ENCODE results near the gene NEURL1B.
"Not testable (repeated sequence)": the region's sequence is repeated elsewhere in the genome, so short reads cannot be mapped to it uniquely, and the experiment has no call there.

NEURL1B gene

DNA sequence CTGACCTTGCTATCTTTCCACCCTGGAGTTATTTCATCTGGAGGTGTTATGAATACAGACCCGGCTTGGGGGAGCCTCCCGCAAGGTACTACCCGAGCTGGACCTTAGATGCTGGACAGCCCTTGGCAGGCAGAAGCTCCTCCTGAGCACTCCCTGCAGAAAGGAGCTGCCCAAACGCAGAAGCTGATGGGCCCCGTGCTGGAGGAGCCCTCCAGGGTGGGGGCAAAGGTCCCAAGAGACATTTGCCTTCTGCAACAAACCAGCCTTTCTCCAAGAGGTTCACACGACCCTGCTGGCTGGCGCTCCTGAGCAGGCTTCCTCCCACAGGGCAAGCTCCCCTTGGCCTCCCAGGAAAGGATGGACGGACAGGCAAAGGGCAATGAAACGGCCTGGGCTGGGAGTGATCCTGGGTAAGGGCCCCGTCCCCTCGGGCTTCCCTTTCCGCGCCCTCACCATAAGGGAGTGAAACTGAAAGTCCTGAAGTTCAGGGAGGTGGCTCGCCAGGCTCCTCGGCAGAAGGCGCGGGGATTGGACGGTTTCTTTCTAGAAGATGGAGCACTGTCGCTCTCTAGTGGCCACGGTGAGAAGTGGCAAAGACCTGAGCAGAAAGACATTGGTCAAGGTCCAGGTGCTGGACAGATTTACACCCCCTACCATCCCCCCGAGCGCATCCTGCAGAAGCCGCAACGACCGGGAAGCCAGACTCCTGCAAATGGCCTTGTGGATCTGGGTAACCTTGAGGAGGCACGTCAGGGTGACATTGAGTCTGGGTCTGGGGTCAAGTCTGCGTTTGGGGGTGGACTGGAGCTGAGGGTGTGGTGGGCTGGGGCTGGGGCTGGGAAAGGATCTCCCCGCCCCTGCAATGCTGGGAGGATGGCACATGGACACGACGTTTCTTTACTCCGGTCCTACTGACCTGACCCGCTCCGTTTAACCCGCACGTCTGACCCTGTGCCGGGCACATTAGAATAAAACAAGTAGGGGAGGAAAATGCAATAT, 56.4 kb downstream of the NEURL1B start:
- DNase-seq: peak; percentile 92 to 96 (median 92)

DNA sequence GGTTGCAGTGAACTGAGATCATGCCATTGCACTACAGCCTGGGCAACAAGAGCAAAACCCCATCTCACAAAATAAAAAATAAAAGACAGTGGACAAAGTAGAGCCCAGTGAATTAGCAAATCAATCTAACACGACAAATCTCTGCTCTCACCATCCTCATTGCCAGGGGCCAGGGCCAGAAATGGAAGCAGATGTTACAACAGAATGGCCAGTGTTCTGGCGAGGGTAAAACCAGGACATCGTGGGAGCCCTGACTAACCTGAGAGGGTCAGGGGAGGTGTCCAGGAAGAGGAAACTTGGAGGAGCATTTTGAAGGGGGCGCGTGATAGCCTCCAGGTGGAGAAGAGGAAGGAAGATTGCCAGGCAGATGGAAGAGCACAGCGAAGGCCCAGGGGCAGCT, 58.4 kb downstream of the NEURL1B start:
- no peak for DNase-seq

DNA sequence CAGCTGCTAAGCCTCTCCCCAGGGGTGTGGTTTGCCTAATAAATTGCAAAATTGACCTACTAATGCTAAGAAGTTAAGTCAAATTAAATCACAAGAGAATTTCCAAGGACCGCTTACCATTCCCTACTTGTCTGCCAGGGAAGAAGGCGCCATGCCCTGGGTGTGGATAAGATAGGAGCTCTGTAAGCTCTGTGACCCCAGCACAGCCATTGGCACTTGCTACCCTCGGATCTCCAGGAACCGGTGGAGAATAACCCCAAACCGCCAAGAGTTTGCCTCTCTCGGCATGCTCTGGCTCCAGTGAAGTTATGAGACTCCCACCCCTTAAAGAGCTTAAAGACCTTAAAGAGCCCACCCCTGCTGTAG, 58.9 kb downstream of the NEURL1B start:
- DNase-seq: no peak

DNA sequence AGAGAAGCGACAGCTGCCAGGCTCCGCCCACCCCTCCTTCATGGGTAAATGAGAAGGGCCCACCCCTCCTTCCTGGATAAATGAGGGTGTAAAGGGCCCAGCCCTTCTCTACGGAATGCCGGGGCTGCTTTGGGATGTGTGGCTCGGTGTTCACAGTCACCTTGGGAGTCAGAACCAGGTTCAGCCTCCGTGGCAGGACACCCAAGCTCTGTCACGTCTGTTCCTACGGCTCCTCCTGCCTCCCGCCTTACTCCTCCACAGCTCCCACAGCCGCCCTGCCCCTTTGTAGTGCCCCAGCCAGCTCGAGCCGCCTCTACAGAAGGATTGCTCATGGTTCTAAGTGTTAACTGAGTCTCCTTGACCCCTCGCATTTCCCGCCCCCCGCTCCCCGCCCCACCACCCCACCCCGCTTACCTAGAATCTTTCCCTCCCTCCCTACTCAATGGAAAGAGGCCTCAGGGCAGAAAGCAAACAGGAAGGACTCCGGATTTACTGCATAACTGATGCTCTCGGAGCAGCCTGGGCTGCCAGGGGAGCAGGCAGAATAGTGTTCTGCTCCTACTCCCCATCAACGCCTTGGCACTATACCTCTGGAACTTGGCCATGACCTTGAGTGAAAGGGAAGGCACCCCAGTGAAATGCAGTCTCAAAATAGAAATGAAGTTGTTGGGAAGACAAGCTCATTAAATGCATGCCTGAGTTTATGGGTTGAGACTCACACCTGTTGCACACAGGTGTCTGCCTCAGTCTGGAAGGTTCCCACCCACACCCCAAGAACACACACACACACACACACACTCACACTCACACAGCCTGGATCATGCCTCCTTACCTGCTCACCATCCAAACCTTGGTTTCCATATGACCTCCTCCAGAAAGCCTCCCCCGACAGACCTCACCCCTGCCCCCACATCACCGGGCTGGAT, 59.6 kb downstream of the NEURL1B start:
- no peak for DNase-seq

DNA sequence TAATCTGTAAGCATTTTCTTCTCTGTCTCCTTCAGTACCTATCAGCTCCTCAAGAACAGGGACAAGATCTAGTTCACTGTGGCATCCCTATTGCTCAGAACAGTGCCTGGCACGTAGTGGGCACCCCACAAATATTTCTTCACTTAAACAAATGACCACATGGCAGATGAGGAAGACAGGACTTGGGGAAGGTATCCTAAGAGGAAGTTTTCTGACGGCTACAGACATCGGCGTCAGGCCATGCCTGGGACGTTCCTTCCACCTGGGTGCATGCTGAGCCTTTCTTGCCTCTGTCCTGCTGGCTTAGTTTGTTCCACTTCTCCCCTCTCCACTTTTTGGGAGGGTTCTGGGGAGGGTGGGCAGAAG, 60.2 kb downstream of the NEURL1B start:
- peak; percentile 28 to 62 (median 53) for DNase-seq

DNA sequence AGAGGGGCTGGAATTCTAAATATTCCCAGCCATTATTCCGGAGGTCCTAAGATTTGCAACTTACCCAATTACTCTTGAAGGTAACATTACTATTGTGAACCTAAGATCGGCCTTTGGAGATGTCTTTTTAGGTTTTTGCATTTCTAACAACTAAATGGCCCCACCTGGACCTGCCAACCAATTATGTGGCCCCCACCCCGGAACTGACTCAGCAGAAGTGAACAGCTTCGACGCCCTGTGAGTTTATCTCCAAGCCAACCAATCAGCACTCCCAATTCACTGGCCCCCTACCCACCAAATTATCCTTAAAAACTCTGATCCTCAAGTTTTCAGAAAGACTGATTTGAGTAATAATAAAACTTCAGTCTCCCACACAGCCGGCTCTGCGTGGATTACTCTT, 62.9 kb downstream of the NEURL1B start:
- no peak for DNase-seq

DNA sequence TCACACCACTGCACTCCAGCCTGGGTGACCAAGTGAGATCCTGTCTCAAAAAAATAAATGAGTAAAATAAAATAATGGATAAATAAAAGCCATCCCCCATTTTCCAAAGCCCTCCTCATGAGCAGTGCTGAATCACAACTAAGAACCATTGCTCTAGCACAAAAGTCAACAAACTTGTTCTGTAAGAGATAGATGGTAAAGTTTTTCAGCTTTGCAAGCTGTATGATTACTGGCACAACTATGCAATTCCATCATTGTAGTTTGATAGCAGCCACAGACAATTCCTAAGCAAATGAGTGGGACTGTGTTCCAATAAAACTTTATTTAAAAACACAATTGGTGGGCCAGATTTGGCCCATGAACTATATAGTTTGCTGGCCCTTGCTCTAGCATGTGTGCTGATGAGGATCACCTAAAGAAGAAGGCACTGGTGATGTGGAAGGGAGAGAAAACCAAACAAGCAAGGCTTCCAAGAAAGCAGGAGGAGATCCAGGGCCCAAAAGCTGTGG, 64.6 kb downstream of the NEURL1B start:
- no peak for DNase-seq

DNA sequence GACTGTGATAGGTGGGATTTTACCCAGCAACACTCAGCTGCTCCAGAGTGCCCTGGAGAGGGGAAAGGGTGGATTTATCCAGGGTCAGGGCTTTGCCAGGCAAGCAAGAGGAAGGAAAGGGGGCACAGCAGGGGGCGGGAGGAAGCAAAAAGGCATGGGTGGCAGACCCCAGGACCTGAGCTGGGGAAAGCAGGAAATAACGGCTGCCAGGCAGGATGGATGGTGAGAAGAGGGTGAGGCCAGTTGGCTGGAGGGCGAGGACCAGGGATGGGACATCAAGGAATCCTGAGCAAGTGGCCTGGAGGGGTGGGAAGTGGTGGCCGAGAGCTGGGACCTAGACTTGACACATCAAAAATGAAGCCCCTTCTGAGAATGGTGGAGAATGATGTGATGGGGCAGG, 65.7 kb downstream of the NEURL1B start:
- no peak for DNase-seq

DNA sequence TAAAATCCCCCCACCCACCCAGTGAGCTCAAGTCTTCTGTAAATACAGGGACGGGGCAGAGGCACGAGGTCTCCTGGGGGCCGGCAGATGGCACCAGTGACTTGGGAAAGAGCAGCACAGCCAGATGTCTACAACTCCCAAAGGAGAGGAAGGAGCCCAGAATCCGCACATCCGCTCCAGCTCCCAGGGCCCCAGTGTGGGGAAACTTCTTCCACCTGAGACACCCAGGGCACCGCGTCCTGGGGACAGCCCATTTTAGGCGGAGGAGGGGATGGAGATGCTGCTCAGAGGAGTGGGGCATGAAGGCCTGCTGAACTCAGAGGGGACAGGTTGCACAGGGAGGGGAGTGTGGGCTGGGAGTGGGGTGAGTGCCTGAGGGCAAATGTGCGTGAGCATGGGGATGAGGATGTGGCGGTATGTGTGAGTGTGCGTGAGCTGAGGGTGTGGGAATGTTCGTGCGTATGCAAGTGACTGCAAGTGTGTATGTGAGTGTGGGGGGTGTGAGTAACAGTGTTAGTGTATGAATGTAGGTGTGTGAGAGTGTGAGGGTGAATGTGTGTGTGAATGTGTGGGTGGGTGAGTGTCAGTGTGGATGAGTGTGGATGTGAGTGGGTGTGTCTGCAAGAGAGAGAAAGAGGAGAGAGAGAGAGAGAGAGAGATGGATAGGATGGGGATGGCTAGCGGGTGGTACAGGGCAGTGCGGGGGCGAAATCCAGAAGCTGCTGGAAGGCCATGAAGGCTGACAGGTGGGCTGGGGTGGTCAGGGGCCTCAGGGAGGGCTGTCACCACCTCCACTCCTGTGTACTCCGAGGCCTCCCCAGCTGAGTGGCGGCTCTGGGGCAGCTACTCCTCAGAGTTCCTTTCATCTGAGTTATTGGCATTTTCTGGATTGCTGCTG, 66.5 kb downstream of the NEURL1B start:
- DNase-seq: peak; percentile 44 to 66 (median 53)

DNA sequence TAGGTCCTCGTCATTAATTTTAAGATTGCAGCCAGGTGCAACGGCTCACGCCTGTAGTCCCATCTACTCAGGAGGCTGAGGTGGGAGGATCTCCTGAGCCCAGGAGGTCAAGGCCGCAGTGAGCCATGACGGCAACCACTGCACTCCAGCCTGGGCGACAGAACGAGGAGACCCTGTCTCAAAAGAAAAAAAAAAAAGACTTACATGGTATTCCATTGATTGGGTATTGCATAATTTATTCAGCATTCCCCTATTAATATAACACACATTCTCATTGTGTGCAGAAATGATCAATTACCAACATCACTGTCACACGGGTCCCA, 67.1 kb downstream of the NEURL1B start:
- DNase-seq: no peak

DNA sequence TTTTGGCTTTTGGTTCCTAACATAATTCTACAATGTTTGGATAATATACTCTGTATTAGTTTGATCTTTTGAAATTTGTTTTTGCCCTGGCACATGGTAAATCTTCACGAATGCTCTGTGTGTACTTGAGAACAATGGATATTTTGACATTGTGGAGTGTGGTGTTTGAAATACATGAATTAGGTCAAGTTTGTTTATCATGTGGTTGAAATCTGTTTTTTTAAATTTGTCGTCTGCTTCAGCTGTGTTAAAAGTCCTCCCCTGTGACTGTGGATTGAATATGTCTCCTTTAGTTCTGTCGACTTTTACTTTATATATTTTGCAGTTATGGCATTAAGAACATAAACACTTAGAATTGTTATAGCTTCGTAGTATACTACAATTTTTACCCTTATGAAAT, 69.6 kb downstream of the NEURL1B start:
- DNase-seq: no peak

DNA sequence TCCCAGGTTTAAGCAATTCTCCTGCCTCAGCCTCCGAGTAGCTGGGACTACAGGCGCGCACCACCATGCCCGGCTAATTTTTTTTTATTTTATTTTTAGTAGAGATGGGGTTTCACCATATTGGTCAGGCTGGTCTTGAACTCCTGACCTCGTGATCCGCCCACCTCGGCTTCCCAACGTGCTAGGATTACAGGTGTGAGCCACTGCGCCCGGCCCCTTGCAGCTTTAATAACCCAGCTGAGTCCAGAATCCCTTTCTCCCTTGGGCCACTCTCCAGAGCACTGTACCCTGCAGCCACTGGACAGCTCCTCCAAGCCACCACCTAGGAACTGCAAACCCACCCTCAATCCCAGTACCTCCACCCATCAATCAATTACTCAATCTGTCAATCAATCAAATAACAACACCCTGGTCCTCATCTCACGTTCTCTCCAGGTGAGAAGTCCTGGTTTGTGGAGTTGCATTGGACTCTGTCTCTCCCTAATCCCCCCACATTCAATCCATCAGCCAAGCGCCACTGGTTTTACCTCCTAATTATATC, 70.3 kb downstream of the NEURL1B start:
- DNase-seq: not testable (repeated sequence)

DNA sequence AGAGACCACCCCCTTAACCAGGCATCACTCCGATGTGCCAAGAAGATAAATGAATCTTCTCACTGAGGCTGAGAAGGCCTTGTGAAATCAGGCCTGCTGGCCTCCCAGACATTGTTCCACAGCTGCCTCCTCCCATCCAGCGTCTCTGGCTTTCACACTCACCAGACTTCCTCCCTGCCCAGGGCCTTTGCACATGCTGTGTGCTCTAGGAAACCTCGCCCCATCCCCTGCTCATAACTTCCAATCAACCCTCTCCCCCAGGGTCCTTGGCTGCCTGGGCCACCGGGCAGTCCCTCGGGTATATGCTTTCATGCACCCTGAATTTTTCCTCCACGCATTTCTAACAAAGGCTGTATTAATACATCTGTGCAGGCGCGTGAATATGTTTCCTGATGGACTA, 71.5 kb downstream of the NEURL1B start:
- DNase-seq: no peak

DNA sequence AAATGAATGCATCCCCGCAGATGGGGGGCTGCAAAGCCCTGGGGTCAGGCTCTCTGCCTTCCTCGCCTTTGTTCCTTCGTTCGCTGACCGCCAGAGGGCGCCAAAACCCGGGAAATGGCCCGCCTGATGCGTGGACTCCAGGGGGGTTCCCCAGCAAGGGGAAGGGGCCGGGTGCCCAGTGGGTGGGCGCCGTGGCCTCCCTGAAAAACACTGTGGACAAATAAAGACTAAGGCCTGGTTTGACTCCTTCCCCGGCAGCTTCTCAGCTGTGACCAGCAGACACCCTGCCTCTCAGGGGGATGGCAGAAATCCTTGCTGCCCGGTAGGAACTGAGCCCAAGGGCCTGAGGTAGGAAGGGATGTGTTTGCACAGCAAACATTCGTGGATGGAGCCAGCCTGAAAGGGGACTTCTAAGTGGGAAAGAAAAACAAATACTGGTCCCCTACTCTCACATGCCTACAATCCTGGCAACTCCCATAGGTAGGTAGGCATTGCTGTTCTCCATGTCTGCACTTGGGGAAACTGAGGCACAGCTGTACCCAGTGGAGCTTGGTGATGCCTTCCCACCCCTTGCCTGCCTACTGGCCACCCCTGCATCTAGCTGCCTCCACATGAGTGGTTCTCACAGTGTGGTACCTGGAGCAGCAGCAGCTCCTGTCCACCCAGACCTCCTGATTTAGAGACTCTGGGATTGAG, 72.2 kb downstream of the NEURL1B start:
- DNase-seq: peak; percentile 40 to 76 (median 65)

DNA sequence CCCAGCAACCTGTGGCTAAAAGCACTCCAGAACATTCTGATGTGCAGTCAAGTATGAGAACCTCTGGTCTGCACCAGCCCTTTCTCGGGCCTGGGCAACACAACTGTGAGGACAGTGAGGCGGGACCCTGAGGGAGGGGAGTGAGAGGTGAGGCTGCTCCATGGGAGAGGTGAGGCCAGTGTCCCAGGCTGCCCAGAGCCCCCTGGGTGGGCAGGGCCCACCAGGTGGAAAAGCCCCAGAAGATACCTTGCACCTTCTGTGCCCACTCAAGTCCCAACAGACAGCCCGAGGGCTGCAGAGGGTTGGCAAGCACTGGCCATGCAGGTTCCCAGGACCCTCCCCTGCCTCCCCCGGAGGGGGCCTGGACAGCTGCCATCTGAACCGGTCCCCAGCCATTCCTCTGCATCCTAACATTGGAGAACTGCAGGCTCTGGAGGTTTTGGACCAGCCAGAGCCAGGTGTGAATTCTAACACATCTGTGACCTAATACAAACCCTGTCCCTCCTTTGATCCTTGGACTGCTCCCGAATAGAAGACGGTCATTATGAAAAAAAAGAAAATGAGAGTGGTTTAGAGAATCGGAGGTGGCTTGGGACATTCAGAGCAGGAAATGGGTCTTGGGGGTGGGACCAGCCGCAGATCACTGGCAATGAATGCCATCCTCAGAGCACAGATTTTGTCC, 72.9 kb downstream of the NEURL1B start:
- DNase-seq: no peak

DNA sequence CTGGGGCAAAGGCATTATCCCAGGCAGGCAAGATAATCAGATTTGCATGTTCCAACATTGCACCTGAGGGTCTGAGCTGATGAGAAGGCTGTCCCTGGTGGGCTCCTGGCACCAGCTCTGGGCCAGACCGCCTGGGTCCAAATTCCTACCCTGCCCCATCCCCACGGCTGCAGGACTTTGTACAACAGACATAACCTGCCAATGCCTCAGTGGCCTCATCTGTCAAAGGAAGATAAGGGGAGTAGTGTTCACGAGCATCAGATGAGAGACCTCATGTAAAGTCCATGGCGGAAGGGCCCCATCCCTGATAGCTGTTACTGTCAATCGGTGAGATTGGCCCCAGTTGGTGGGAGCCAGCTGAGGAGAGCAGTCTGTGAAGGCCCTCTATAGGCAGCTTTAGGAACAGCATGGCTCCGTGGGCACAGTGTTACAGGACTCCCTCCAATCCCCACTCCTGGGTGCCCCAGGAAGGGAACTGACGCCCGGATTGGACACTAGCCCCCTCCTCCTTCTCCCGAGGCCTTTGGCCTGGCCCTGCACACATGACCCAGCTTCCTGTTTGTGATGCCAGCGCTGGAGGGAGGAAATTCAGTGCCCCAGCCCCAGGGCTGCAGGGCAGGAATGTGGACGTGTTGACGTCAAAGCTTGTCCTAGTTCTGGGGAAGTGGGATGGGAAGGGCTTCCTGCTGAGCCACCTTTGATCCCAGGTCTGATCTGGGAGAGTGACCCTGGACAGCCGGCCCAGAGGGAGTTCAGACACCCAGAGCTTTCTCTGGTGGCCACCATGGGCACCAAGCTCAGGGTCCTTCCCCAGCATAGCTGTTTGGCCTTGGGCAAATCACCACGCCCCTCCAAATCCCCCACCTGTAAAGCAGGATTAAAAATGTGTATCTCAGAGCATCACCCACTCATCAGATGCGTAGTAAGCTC, 73.7 kb downstream of the NEURL1B start:
- DNase-seq: peak; percentile 94 to 98 (median 96)

DNA sequence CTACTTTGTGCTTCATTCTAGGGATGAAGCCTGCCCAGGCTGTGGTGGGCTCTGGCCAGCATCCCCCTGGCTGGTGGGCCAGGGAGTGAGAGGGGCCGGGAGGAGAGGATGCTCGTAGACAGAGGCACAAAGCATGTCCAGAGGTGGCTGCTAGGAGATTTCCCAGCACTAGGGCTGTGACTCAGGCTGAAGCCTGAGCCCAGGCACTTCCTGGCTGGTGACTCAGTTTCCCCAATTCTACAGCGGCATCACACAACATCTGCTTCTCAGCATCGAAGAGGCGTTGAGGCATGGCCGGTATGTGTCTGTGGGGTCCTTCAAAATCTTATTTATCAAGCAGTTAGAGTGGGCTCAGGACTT, 74.3 kb downstream of the NEURL1B start:
- DNase-seq: no peak

DNA sequence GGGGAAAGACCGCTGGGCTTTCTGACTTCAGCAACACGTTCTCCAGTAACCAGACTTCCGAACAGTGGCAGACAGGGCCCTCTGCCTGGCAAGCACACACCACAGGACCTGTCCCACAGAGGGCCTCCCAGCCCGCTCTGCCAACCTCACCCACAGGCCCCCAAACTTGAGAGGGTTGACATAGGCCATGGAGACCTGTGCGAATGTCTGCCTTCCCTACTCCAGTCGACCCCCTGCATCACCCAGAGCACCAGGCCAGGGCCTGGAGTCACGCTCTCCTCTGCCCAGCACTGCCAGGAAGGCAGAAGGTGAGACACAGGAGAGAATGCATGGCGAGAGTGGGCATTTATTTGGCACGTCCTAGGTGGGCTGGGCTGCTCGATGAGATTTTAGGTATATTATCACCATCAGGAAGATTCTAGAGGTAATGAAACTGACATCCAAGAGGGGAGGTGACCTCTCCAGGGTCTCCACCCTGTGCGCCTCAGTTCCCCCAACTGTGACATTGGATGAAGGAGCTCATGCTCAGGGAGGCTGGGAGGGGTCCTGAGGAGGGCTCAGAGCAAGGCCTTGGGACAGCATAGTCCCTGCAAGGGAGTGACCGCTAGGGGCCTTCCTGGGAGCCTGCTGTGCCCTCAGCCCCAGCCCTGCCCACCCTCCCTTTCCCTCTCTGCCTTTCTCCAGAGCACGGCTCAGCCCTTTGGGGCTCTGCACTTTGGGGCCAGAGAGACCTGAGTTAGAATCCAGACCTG, 75.0 kb downstream of the NEURL1B start:
- no peak for DNase-seq

DNA sequence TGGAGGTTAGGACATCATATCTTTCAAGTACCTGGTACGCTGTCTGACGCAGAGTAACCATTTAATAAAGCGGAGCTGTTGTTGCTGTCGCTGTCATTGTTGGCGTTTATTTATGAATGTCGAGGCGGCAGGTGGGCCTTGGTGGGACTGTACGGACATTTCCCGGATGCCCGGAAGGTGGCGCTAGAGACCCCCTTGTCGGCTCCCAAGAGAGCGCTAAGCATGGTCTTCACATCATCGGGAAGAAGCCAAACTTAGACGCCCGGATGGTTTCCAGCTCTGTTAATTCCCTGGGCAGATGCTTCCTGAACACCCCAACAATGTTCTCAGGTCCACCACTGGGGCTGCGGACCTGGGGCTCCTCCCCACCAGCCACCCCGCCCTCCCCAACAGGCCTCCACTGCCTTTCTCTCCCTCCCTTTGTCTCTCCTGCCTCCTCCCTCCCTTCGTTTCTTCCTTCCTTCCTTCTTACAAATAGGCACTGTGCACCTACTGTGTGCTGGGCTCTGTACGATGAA, 75.8 kb downstream of the NEURL1B start:
- DNase-seq: peak; percentile 81 to 91 (median 89)

All from suppressor macrophage (primary cell).